Measurements from ENCODE around the gene PRDM15. TPM values are rescaled to one million over a fixed set of nuclear protein-coding genes. Genes with fewer than 3 reads are reported as not detected.

Gene PRDM15
- total RNA-seq, 1 experiment from 2014 or later, result 5.4 TPM

- in situ Hi-C loops (cut with HindIII; ENCODE audit: low sequenced_read_pairs), result no loop called here
- no peak for DNase-seq (ENCODE audit: low spot score)
These were observed 46.3 kb downstream of the PRDM15 start for GRCh38 chr21:41832596-41833496.

DNA sequence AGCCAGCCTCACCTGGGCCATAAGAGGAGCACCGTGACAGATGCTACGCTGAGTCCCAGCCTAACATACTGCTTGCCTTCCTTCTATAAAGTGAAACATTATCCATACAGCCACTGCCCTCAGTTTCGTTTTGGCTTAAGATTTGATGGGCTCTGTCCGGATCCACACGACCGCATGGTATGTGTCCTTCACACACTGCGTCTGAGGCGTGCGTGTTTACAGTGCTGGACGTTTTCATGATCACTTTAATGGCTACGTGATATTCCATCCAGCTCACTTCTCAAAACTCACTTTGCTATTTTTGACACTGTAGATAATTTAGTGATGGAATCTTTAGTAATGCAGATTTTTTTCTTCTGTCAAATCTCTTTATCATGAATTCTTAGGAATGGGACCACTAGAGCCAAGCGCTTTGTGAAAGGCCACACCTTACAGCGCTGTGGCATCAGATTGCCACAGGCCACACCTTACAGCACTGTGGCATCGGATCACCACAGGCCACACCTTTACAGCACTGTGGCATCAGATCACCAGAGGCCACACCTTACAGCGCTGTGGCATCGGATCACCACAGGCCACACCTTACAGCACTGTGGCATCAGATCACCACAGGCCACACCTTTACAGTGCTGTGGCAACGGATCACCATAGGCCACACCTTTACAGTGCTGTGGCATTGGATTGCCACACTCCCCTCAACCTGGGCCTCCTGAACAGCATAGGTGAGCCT, 47.1 kb downstream of the PRDM15 start:
- DNase-seq (ENCODE audit: low spot score), result no peak
- in situ Hi-C loops (cut with HindIII; ENCODE audit: low sequenced_read_pairs), result no loop called here

DNA sequence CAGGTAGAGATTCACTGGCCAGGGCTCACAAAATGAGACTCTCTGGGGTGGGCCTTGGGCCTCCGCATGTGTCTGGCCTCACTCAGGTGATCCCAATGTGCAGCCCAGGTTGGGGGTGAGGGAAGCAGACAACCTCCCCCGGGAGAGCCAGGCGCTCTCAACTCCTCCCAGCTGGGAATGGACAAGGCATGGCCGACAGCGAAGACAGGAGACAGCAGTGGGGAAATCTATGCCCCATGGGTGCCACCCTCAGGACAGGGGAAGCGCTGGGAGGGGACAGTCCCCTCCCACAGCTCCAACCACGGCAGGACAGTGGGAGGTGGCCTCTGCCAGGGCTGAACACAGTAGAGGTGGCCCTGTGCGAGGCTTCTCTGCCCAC, 47.7 kb downstream of the PRDM15 start:
- in situ Hi-C loops (cut with HindIII; ENCODE audit: low sequenced_read_pairs), result no loop called here
- DNase-seq (ENCODE audit: low spot score), result no peak

- no peak for DNase-seq (ENCODE audit: low spot score)
- in situ Hi-C loops (cut with HindIII; ENCODE audit: low sequenced_read_pairs), result no loop called here
These were observed 48.2 kb downstream of the PRDM15 start for GRCh38 chr21:41830764-41831452.

- no peak for DNase-seq (ENCODE audit: low spot score)
- in situ Hi-C loops (cut with HindIII; ENCODE audit: low sequenced_read_pairs), result no loop called here
These were observed 48.9 kb downstream of the PRDM15 start for GRCh38 chr21:41830145-41830707.

GRCh38 chr21:41828884-41829360, 50.2 kb downstream of the PRDM15 start:
- in situ Hi-C loops (cut with HindIII; ENCODE audit: low sequenced_read_pairs), result no loop called here

GRCh38 chr21:41827951-41828883, 50.9 kb downstream of the PRDM15 start:
- no peak for DNase-seq (ENCODE audit: low spot score)
- in situ Hi-C loops (cut with HindIII; ENCODE audit: low sequenced_read_pairs), result no loop called here

More at GRCh38 chr21:41828884-41829360, 50.2 kb downstream of the PRDM15 start:
- no peak for DNase-seq (ENCODE audit: low spot score)

- DNase-seq (ENCODE audit: low spot score), result no peak
- in situ Hi-C loops (cut with HindIII; ENCODE audit: low sequenced_read_pairs), result no loop called here
These were observed 53.3 kb downstream of the PRDM15 start for GRCh38 chr21:41825881-41826280.

GRCh38 chr21:41825216-41825615, 53.9 kb downstream of the PRDM15 start:
- DNase-seq (ENCODE audit: low spot score), result no peak
- in situ Hi-C loops (cut with HindIII; ENCODE audit: low sequenced_read_pairs), result no loop called here

- no peak for DNase-seq (ENCODE audit: low spot score)
- in situ Hi-C loops (cut with HindIII; ENCODE audit: low sequenced_read_pairs), result no loop called here
These were observed 54.5 kb downstream of the PRDM15 start for GRCh38 chr21:41824466-41825207.

GRCh38 chr21:41823906-41824305, 55.2 kb downstream of the PRDM15 start:
- DNase-seq (ENCODE audit: low spot score), result no peak
- in situ Hi-C loops (cut with HindIII; ENCODE audit: low sequenced_read_pairs), result no loop called here

GRCh38 chr21:41823166-41823565, 56.0 kb downstream of the PRDM15 start:
- in situ Hi-C loops (cut with HindIII; ENCODE audit: low sequenced_read_pairs), result no loop called here
- DNase-seq (ENCODE audit: low spot score), result no peak

DNA sequence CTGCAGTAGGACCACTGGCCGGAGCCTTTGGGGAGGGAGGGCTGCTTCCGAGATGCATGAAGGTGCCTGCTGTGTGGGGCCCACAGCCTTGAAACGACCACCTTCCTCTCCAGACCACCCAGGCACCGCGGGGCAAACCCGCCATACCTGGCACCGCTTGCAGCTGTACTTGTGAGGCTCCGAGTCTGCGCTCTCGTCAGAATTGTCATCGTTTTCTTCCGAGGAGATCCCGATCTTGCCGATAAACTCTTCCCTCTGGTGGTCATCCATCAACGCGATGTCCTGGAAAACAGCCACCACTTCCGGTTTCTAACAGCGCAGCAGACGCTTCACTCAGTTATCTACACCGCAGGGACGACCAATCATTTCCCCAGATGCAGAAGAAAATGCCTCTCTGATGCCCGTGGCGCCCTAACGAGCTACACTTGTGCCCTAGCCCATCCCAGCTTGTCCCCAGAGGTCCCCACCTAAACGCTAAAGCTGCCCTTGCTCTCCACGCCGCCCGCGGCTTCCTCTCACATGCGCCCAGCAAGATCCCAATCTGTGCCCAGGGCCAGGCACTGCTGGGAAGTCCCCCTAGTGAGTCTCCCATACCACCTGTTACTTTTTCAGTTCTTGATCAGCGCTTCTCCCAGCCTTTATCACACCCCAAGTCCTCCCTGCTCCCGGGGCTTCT, 57.2 kb downstream of the PRDM15 start:
- in situ Hi-C loops (cut with HindIII; ENCODE audit: low sequenced_read_pairs), result no loop called here

GRCh38 chr21:41821081-41821755, 57.9 kb downstream of the PRDM15 start:
- in situ Hi-C loops (cut with HindIII; ENCODE audit: low sequenced_read_pairs), result no loop called here
- no peak for DNase-seq (ENCODE audit: low spot score)

More for the DNA sequence above, 57.2 kb downstream of the PRDM15 start:
- no peak for DNase-seq (ENCODE audit: low spot score)

DNA sequence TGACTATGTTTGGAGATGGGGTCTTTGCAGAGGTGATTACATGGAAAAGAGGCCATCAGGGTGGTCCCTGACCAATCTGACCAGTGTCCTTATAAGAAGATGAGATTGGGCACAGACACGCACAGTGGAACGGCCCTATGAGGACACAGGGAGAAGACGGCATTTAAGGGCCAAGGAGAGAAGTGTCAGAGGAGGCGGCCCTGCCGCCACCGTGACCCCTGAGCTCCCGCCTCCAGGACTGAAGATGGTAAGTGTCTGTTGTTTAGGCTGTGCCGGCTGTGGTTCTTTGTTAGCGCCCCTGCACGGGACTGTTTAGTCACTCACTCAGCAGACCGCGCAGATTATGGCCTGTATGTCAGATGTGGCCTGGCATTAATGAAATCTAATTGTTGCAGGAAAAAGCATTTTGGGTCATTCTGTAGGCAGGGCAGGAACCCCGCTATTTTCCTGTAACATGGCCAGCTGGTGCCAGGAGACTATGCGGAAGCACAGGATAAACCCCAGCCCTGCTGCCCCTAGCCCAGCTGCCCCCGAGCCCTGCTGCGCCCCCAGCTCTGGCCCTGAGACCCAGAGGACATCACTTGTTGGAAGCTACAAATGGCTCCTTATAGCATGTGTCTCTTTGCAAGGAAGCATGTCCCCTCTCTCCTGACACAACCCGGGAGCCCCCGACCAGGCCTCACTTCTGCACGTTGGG, 58.6 kb downstream of the PRDM15 start:
- in situ Hi-C loops (cut with HindIII; ENCODE audit: low sequenced_read_pairs), result no loop called here
- no peak for DNase-seq (ENCODE audit: low spot score)

GRCh38 chr21:41819856-41820281, 59.3 kb downstream of the PRDM15 start:
- no peak for DNase-seq (ENCODE audit: low spot score)

More at GRCh38 chr21:41819856-41820281, 59.3 kb downstream of the PRDM15 start:
- in situ Hi-C loops (cut with HindIII; ENCODE audit: low sequenced_read_pairs), result no loop called here
